Stimulated activated CD8-positive, alpha-beta memory T cell treated with anti-CD3 and anti-CD28 coated beads, Interleukin-15, amount 100 ng/mL, for 48 hours (primary cell): ENCODE data around the gene GMPS.
"Not testable (repeated sequence)": the region's sequence is repeated elsewhere in the genome, so short reads cannot be mapped to it uniquely, and the experiment has no call there.

Experiments
- DNase-seq, 2 donors: peaks; one replicate each; pipeline ENCODE4 v3.0.0-alpha.2; 2020; ENCODE audit warnings: low read depth in 2 of 2

GMPS gene

GRCh38 chr3:155872904-155873646 is 2.6 kb downstream of the GMPS start:
- no peak for DNase-seq

- no peak for DNase-seq
These were observed 5.6 kb downstream of the GMPS start for GRCh38 chr3:155876037-155876436.

GRCh38 chr3:155876503-155876902 is 6.1 kb downstream of the GMPS start:
- DNase-seq, result no peak

- DNase-seq, result no peak
These were observed 9.8 kb downstream of the GMPS start for GRCh38 chr3:155880286-155880685.

GRCh38 chr3:155884292-155884691 is 13.8 kb downstream of the GMPS start:
- DNase-seq, result no peak

- no peak for DNase-seq
These were observed 14.8 kb downstream of the GMPS start for GRCh38 chr3:155885292-155885691.

- DNase-seq, result not testable (repeated sequence)
These were observed 15.9 kb downstream of the GMPS start for GRCh38 chr3:155886348-155886747.

- no peak for DNase-seq
These were observed 16.5 kb downstream of the GMPS start for GRCh38 chr3:155886915-155887314.

- no peak for DNase-seq
These were observed 18.8 kb downstream of the GMPS start for GRCh38 chr3:155889212-155889611.

- DNase-seq, result no peak
These were observed 19.5 kb downstream of the GMPS start for GRCh38 chr3:155889952-155890351.

GRCh38 chr3:155890671-155891190 is 20.3 kb downstream of the GMPS start:
- no peak for DNase-seq

- no peak for DNase-seq
These were observed 20.9 kb downstream of the GMPS start for GRCh38 chr3:155891321-155891720.

GRCh38 chr3:155895379-155895900 is 25.0 kb downstream of the GMPS start:
- no peak for DNase-seq

GRCh38 chr3:155906900-155907299 is 36.5 kb downstream of the GMPS start:
- no peak for DNase-seq

- DNase-seq, result no peak
These were observed 37.6 kb downstream of the GMPS start for GRCh38 chr3:155908086-155908485.

- DNase-seq, result no peak
These were observed 38.2 kb downstream of the GMPS start for GRCh38 chr3:155908605-155909004.

GRCh38 chr3:155912090-155912489 is 41.6 kb downstream of the GMPS start:
- no peak for DNase-seq

- DNase-seq, result no peak
These were observed 42.2 kb downstream of the GMPS start for GRCh38 chr3:155912579-155913190.

- no peak for DNase-seq
These were observed 47.3 kb downstream of the GMPS start for GRCh38 chr3:155917781-155918180.

GRCh38 chr3:155919728-155920127 is 49.3 kb downstream of the GMPS start:
- DNase-seq, result no peak

- no peak for DNase-seq
These were observed 51.0 kb downstream of the GMPS start for GRCh38 chr3:155921486-155921885.

- DNase-seq, result no peak
These were observed 63.8 kb downstream of the GMPS start for GRCh38 chr3:155934230-155934629.

GRCh38 chr3:155938409-155938808 is 68.0 kb downstream of the GMPS start:
- DNase-seq, result no peak
